CD14-positive monocyte (primary cell): Measurements from ENCODE around the gene SULT1C2. TPM values are rescaled to one million over a fixed set of nuclear protein-coding genes. Genes with fewer than 3 reads are reported as not detected.

ENCODE experiments used
- DNase-seq, 3 donors: peaks; one replicate each; pipeline ENCODE4 v3.0.0-alpha.2; 2011 to 2022
- H2AFZ ChIP-seq: 2 replicates; pipeline ENCODE4 v1.6.0; 2012; ENCODE audit warnings: mild to moderate bottlenecking, low read depth, low read length, inconsistent platforms; ENCODE audit not compliant: insufficient read depth, poor library complexity, severe bottlenecking
- H3K27ac ChIP-seq, 2 donors: 1 replicate in 1 of 2; 2 replicates in 1 of 2; pipeline ENCODE4 v1.5.1; 2012 to 2013; ENCODE audit warnings: low read length in 2 of 2, control low read depth in 1 of 2, inconsistent platforms in 1 of 2, low read depth in 1 of 2, mild to moderate bottlenecking in 1 of 2
- H3K27me3 ChIP-seq, 2 donors: one replicate each; pipeline versions ENCODE4 v1.6.0 to v1.6.1; 2011 to 2013; ENCODE audit warnings: low read length in 2 of 2; ENCODE audit not compliant: control insufficient read depth in 2 of 2, insufficient read depth in 2 of 2
- H3K36me3 ChIP-seq, 2 donors: replicated peaks in 1 of 2; 1 replicate in 1 of 2; 2 replicates in 1 of 2; pipeline versions ENCODE4 v1.5.1 to v1.6.1; 2012 to 2013; ENCODE audit warnings: low read length in 2 of 2, control low read depth in 1 of 2, inconsistent platforms in 1 of 2, mild to moderate bottlenecking in 1 of 2; ENCODE audit not compliant: insufficient read depth in 2 of 2, control insufficient read depth in 1 of 2
- H3K4me1 ChIP-seq, 2 donors: 1 replicate in 1 of 2; 2 replicates in 1 of 2; pipeline versions ENCODE4 v1.5.1 to v1.6.1; 2012 to 2013; ENCODE audit warnings: low read length in 2 of 2, control low read depth in 1 of 2, inconsistent platforms in 1 of 2, mild to moderate bottlenecking in 1 of 2, moderate library complexity in 1 of 2; ENCODE audit not compliant: insufficient read depth in 2 of 2, control insufficient read depth in 1 of 2
- H3K4me2 ChIP-seq: replicated peaks from 2 replicates; pipeline ENCODE3; 2012; ENCODE audit warnings: low read length, moderate library complexity, mild to moderate bottlenecking; ENCODE audit not compliant: poor library complexity, severe bottlenecking; ENCODE audit errors: extremely low read depth
- H3K4me3 ChIP-seq, 3 experiments: fragments of 200-600 bp in 1 of 3; sonication (generic) in 1 of 3; replicated peaks in 1 of 3; 1 replicate in 2 of 3; 2 replicates in 1 of 3; pipeline ENCODE4 v1.5.1; 2011 to 2013; ENCODE audit warnings: low read length in 3 of 3, mild to moderate bottlenecking in 3 of 3, control low read depth in 2 of 3, low read depth in 2 of 3, inconsistent platforms in 1 of 3, moderate library complexity in 1 of 3
- H3K79me2 ChIP-seq: 2 replicates; pipeline ENCODE4 v1.6.0; 2012; ENCODE audit warnings: mild to moderate bottlenecking, control low read depth, inconsistent platforms, low read length, moderate library complexity; ENCODE audit not compliant: insufficient read depth
- H3K9ac ChIP-seq: 2 replicates; pipeline ENCODE4 v1.6.0; 2017; ENCODE audit warnings: low read length, mild to moderate bottlenecking; ENCODE audit not compliant: insufficient read depth, poor library complexity, severe bottlenecking
- H3K9me3 ChIP-seq, 2 donors: replicated peaks in 1 of 2; 1 replicate in 1 of 2; 2 replicates in 1 of 2; pipeline versions ENCODE4 v1.5.1 to v1.6.1; 2012 to 2013; ENCODE audit warnings: low read length in 2 of 2, control low read depth in 1 of 2; ENCODE audit not compliant: control insufficient read depth in 1 of 2, insufficient read depth in 1 of 2
- H4K20me1 ChIP-seq: 2 replicates; pipeline ENCODE4 v1.6.0; 2012; ENCODE audit warnings: mild to moderate bottlenecking, low read length, control low read depth, moderate library complexity; ENCODE audit not compliant: insufficient read depth
- H3K27ac Mint-ChIP-seq, 7 donors: one replicate each; pipeline ENCODE4 v1.8.0; 2020; ENCODE audit warnings: mild to moderate bottlenecking in 7 of 7, mixed read lengths in 7 of 7, moderate library complexity in 6 of 7, inconsistent platforms in 2 of 7
- H3K27me3 Mint-ChIP-seq, 3 donors: one replicate each; pipeline ENCODE4 v1.8.0; 2021 to 2022; ENCODE audit warnings: low read depth in 3 of 3, mild to moderate bottlenecking in 3 of 3, mixed read lengths in 3 of 3, moderate library complexity in 3 of 3, inconsistent platforms in 1 of 3
- H3K36me3 Mint-ChIP-seq, 2 donors: one replicate each; pipeline ENCODE4 v1.8.0; 2020; ENCODE audit warnings: mixed read lengths in 2 of 2, inconsistent platforms in 1 of 2, mild to moderate bottlenecking in 1 of 2
- H3K4me1 Mint-ChIP-seq: one replicate; pipeline ENCODE4 v1.8.0; 2020; ENCODE audit warnings: mild to moderate bottlenecking, mixed read lengths
- H3K4me3 Mint-ChIP-seq, 2 donors: one replicate each; pipeline ENCODE4 v1.8.0; 2020; ENCODE audit warnings: mild to moderate bottlenecking in 2 of 2, mixed read lengths in 2 of 2, moderate library complexity in 1 of 2
- H3K9me3 Mint-ChIP-seq, 7 donors: one replicate each; pipeline ENCODE4 v1.8.0; 2020 to 2022; ENCODE audit warnings: mixed read lengths in 7 of 7, mild to moderate bottlenecking in 6 of 7, moderate library complexity in 6 of 7, inconsistent platforms in 2 of 7
- WGBS: methylation state at CpG from one replicate; pipeline ENCODE4 v1.1.5; 2013; ENCODE audit warnings: missing lambda C conversion rate; ENCODE audit not compliant: insufficient coverage; 5-methylcytosine and 5-hydroxymethylcytosine counted together
- intact Hi-C, 2 donors: fragments of 100-400 bp; cut with micrococcal nuclease; formaldehyde crosslinking; loops; one replicate each; pipeline versions ENCODE4 v1.15.0 to v1.15.1; 2023
- polyA plus RNA-seq, 3 donors: library from polyadenylated mRNA; depleted of rRNA in 1 of 3; unstranded in 2 of 3; stranded (reverse) in 1 of 3; fragments of 300-500 nt in 2 of 3; fragments of >200 nt in 1 of 3; fragmentation: Illumina TruSeq in 2 of 3; gene quantifications; 1 replicate in 2 of 3; 2 replicates in 1 of 3; pipeline ENCODE4 v1.2.3, GENCODE V29; 2012 to 2021
- TF ChIP-seq, protein P1 (sequence below): fragments of 200-600 bp; IDR thresholded peaks from one replicate; pipeline ENCODE4 v1.8.0; 2022; ENCODE audit warnings: antibody characterized with exemption, mild to moderate bottlenecking

The SULT1C2 gene
- polyA plus RNA-seq, 3 donors = not detected

DNA sequence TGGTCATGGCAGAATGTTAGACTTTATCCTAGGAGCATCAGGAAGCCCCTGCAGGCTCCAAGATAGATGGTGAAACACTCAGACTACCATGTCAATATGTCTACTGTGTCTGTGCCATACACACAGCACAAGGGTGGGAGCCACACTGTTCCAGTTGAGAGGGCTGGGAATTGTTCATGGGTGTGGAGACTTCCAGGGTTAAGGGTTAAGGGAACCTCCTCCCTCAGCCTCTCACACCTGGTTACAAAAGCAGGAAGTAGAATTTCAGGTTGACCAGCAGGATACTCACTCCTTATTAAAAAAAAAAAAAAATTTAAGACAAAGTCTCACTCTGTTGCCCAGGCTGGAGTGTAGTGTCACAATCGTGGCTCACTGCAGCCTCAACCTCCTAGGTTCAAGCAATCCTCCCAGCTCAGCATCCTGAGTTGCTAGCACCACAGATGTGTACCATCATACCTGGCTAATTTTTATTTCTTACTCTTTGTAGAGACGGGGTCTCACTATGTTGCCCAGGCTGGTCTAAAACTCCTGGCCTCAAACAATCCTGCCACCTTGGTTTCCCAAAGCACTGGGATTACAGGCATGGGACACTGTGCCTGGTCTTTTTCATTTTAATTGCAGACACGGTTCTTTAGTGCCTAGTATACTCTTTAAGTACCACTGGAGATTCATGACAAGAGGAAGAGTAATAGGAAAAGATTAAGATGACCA is 26.0 kb downstream of the SULT1C2 start:
- H3K27me3 ChIP-seq = no peaks in the 10 kb centered on the region
- H3K27ac ChIP-seq = no peak overlapping the region
- peaks cover 0 to 3% (median 0%) of the 10 kb centered on the region in 3 donors for H3K27me3 Mint-ChIP-seq
- H2AFZ ChIP-seq = no peak overlapping the region
- H4K20me1 ChIP-seq = no peaks in the 10 kb centered on the region
- 95% methylated on average over 2 of the region's 3 CpGs for WGBS
- H3K4me3 Mint-ChIP-seq = no peak overlapping the region
- no peaks in the 10 kb centered on the region for H3K79me2 ChIP-seq
- H3K4me3 ChIP-seq = no peak overlapping the region
- H3K36me3 ChIP-seq = no peaks in the 10 kb centered on the region
- intact Hi-C loops = no loop called here
- no peaks in the 10 kb centered on the region for H3K36me3 Mint-ChIP-seq
- H3K4me1 Mint-ChIP-seq = no peaks in the 10 kb centered on the region
- no peaks in the 10 kb centered on the region for H3K4me1 ChIP-seq
- H3K9me3 ChIP-seq = no peaks in the 10 kb centered on the region
- no peak overlapping the region for H3K9ac ChIP-seq
- H3K27ac Mint-ChIP-seq = no peak overlapping the region
- H3K4me2 ChIP-seq = no peak overlapping the region
- TF ChIP-seq, protein P1, sequence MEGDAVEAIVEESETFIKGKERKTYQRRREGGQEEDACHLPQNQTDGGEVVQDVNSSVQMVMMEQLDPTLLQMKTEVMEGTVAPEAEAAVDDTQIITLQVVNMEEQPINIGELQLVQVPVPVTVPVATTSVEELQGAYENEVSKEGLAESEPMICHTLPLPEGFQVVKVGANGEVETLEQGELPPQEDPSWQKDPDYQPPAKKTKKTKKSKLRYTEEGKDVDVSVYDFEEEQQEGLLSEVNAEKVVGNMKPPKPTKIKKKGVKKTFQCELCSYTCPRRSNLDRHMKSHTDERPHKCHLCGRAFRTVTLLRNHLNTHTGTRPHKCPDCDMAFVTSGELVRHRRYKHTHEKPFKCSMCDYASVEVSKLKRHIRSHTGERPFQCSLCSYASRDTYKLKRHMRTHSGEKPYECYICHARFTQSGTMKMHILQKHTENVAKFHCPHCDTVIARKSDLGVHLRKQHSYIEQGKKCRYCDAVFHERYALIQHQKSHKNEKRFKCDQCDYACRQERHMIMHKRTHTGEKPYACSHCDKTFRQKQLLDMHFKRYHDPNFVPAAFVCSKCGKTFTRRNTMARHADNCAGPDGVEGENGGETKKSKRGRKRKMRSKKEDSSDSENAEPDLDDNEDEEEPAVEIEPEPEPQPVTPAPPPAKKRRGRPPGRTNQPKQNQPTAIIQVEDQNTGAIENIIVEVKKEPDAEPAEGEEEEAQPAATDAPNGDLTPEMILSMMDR = no peak
- no peak for DNase-seq
- H3K9me3 Mint-ChIP-seq = peaks cover 0 to 5% (median 2%) of the 10 kb centered on the region in 7 donors

DNA sequence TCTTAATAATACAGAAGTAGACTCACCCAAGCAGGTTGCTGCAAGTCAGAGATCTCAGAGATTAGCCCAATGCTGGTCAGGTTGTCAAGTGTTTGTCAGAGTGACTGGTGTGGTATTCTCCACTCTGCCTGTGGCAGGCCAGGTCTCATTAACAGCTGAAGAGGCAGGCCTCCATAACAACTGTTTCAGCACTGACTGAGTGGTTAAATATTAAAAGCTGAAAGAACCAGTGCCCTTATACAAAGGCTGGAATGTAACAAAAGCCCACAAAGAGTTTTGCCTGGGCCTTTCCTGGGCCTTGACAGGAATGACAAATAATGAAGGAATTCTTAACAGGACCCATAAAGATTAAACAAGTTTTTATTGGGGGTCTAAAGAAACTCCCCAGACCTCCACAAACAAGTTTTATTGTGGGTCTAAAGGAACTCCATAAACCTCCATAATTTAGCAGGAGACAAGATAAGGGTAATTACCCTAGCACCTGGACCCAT is 26.8 kb downstream of the SULT1C2 start:
- H4K20me1 ChIP-seq = no peaks in the 10 kb centered on the region
- H3K27me3 ChIP-seq = no peaks in the 10 kb centered on the region
- H2AFZ ChIP-seq = no peak overlapping the region
- intact Hi-C loops = no loop called here
- H3K9me3 Mint-ChIP-seq = peaks cover 0 to 5% (median 2%) of the 10 kb centered on the region in 7 donors
- H3K79me2 ChIP-seq = no peaks in the 10 kb centered on the region
- TF ChIP-seq, protein P1 = no peak
- no peak overlapping the region for H3K4me3 Mint-ChIP-seq
- H3K4me2 ChIP-seq = no peak overlapping the region
- H3K27ac ChIP-seq = no peak overlapping the region
- H3K9me3 ChIP-seq = no peaks in the 10 kb centered on the region
- H3K9ac ChIP-seq = no peak overlapping the region
- DNase-seq = no peak
- H3K36me3 Mint-ChIP-seq = no peaks in the 10 kb centered on the region
- H3K4me1 Mint-ChIP-seq = no peaks in the 10 kb centered on the region
- peaks cover 0 to 3% (median 0%) of the 10 kb centered on the region in 3 donors for H3K27me3 Mint-ChIP-seq
- H3K4me3 ChIP-seq = no peak overlapping the region
- no peaks in the 10 kb centered on the region for H3K4me1 ChIP-seq
- no peaks in the 10 kb centered on the region for H3K36me3 ChIP-seq
- no peak overlapping the region for H3K27ac Mint-ChIP-seq
